Islet of Langerhans (tissue), 1 donor: ENCODE results near the gene CBX1.
"Not testable (repeated sequence)": the region's sequence is repeated elsewhere in the genome, so short reads cannot be mapped to it uniquely, and the experiment has no call there.

Source experiments
- FAIRE-seq: peaks from one replicate; lab custom pipeline; 2011; peaks lifted over from hg19 to GRCh38; lab: Jason Lieb, UNC

The CBX1 gene

DNA sequence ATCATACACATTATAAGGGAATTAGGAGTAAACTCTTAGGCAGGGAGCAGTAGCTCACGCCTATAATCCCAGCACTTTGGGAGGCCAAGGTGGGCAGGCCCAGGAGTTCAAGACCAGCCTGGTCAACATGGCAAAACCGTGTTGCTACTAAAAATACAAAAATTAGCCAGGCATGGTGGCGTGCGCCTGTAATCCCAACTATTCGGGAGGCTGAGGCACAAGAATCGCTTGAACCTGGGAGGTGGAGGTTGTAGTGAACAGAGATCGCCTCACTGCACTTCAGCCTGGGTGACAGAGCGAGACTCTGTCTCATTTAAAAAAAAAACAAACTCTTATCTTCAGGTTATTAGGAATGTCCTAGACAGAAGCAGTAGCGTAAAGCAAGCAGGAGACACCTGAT, 28.5 kb downstream of the CBX1 start:
- FAIRE-seq = not testable (repeated sequence)

DNA sequence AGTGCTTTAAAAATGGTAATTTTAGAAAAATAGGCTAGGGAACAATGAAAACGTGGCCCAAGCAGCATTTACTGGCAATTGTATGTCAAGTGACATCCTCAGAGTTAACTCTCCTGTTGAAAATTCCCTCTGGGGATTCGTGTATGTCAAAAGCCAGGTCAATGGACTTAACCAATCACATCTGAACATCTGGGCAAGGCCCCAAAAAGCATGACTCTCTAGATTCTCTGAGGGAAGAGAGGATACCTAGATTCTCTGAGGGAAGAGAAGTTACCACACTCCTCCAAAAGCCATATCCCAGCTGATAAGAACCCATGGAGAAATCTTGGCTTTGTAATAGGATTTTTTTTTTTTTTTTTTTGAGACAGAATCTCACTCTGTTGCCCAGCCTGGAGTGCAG, 29.6 kb downstream of the CBX1 start:
- FAIRE-seq = no peak

DNA sequence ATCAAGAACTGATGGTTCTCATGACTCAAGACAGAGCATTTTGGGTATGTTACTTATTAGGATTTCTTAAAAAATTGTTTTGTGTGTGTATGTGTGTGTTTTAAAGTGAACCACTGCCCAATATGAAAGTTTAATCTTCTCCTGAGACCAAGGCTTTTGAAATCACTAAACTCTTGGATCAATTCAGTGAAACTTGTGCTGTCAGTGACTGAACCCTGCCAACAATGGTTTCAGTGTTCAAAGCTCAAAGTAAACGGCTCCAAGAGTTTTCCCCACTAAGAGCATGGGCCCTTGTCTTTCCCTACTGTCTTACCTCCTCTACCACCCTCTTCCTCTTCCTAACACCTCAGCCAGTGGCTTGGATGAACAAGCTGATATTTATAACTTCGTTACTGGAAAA, 31.1 kb downstream of the CBX1 start:
- no peak for FAIRE-seq

DNA sequence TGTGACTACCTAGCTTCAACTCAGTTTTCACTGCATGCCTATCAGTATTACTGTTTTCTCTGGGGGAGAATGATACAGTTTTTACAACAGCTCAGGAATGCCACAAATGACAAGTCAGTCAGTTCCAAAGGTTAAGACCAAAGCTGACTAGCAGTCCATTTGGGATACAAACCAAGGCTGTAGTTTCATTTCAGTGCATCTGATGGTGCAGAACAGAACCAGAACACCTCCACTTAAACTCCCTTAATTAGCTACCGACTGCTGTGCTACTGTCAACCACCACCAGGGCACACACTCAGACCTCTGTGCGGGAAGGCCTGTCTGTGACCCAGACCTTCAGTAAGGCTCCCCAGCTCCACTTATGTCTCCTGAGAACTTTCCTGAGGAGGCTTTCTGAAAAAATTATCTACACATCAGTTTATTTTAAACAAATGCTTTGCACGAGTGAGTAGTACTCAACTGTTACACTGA, 32.8 kb downstream of the CBX1 start:
- FAIRE-seq = no peak

DNA sequence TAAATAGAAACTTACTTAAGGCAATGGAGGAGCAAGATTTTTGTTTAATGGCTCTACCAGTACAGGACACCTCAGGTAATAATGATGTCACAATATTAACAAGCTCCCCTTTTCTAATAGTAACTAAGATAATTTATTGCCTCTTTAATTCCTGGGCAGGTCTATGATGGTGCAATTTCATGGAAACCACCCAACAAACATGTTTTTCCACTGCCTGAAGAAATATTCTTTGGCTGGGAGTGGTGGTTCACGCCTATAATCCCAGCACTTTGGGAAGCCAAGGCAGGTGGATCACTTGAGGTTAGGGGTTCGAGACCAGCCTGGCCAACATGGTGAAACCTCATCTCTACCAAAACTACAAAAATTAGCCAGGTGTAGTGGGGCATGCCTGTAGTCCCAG, 33.5 kb downstream of the CBX1 start:
- FAIRE-seq = not testable (repeated sequence)

DNA sequence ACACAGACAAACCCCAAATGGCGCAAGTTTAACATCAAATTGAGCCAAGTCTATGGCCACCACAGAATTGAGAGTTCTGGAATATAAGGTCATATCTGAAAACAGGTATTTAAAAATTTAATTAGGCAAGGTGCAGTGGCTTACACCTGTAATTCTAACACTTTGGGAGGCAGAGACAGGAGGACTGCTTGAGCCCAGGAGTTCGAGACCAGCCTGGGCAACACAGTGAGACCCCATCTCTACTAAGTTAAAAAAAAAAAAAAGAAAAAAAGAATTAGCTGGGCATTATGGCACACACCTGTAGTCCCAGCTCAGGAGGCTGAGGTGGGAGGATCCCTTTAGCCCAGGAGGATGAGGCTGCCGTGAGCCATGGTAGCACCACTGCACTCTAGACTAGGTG, 34.0 kb downstream of the CBX1 start:
- no peak for FAIRE-seq

DNA sequence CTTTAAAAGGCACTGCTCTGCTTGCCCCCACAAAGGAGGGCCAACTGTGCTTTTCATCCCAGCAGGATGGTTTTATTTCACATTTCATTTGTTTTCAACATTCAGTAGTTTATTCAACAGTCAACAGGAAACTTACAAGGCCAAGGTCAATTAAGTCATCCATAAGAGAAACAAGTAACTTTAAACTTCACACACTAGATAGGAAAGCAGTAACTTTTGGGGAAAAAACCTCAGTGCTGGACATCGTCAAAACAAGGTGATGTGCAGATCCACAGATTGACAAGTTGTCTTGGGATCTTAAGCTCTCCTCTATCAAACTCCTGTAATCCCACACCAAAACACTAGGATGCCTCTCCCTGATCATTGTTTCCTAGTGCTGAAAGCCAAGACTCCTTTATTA, 34.6 kb downstream of the CBX1 start:
- no peak for FAIRE-seq

DNA sequence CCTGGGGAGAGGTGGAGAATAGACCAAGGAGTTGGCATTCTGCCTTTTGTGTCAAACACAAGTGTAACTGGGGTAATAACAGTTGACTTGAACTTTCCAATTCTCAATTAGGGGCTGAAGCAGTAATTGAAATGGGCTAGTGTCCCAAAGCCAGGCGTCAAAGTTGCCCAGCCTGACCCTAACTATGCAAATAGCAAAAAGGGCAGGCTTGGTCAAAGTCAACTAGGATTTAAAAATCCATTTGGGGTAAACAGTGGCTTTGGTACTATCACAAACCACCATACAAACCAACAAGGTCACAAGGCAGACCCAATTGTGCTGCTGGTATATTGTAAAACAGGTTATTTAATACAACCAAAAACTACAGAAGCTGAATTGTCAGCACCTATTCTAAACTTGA, 35.1 kb downstream of the CBX1 start:
- FAIRE-seq = no peak

DNA sequence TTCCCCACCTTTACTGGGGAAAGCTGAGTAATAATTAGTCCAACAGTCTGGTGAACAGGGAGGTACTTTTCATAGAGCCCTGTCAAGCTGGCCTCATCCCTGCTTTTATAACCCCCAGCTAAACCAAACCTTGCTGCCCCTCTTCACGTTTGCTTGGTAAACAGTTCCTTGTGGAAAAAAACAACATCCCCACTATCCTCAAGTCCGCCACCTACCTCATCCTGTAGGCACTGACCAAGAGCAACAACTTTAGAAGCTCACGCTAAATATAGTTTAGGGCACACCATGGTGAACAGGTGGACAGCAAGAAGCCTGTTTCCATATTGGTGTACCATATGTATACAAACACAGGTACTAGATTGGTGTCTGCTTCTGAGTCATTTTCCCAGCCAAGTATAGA, 36.6 kb downstream of the CBX1 start:
- FAIRE-seq = no peak

DNA sequence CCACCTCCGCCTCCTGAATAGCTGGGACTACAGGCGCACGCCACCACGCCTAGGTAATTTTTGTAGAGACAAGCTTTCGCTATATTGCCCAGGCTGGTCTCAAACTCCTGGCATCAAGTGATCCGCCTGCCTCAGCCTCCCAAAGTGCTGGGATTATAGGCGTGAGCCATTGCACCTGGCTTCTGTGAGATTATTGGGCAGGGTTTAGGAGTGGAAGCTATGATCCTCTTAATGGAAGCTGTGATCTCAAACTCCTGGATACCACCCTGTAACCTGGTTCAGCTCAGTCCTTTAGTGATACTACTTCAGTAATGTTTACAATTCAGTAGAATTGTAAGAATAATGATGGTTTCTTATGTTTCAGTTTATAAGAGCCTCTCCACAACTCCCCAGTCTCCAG, 39.0 kb downstream of the CBX1 start:
- no peak for FAIRE-seq

DNA sequence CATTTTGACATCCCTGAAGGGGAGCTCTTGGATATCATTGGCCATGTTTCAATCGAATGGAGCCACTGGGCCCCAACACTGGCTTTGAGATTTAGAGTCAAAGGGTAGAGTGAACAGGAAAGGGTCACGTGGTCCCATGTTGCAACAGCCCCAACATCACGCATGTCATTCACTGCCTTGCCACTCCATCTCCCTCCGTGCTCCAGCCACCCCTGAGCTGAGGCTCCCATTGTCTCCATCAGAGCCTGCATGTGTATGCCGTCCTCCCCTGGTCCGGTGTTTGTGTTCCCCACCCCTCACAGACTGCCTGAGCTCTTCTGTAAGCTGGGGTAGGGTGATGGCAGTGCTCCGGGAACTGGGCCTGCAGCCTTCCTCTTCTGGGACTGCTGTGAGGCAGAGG, 41.0 kb downstream of the CBX1 start:
- no peak for FAIRE-seq

DNA sequence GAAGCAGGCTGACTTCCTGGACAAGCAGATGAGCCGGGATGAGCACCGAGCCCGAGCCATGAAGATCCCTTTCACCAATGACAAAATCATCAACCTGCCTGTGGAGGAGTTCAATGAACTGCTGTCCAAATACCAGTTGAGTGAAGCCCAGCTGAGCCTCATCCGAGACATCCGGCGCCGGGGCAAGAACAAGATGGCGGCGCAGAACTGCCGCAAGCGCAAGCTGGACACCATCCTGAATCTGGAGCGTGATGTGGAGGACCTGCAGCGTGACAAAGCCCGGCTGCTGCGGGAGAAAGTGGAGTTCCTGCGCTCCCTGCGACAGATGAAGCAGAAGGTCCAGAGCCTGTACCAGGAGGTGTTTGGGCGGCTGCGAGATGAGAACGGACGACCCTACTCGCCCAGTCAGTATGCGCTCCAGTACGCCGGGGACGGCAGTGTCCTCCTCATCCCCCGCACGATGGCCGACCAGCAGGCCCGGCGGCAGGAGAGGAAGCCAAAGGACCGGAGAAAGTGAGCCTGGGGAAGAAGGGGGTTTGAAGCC, 42.1 kb downstream of the CBX1 start:
- no peak for FAIRE-seq

DNA sequence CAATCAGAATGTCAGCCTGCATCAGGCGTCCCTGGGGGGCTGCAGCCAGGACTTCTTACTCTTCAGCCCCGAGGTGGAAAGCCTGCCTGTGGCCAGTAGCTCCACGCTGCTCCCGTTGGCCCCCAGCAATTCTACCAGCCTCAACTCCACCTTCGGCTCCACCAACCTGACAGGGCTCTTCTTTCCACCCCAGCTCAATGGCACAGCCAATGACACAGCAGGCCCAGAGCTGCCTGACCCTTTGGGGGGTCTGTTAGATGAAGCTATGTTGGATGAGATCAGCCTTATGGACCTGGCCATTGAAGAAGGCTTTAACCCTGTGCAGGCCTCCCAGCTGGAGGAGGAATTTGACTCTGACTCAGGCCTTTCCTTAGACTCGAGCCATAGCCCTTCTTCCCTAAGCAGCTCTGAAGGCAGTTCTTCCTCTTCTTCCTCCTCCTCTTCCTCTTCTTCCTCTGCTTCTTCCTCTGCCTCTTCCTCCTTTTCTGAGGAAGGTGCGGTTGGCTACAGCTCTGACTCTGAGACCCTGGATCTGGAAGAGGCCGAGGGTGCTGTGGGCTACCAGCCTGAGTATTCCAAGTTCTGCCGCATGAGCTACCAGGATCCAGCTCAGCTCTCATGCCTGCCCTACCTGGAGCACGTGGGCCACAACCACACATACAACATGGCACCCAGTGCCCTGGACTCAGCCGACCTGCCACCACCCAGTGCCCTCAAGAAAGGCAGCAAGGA, 42.7 kb downstream of the CBX1 start:
- no peak for FAIRE-seq

DNA sequence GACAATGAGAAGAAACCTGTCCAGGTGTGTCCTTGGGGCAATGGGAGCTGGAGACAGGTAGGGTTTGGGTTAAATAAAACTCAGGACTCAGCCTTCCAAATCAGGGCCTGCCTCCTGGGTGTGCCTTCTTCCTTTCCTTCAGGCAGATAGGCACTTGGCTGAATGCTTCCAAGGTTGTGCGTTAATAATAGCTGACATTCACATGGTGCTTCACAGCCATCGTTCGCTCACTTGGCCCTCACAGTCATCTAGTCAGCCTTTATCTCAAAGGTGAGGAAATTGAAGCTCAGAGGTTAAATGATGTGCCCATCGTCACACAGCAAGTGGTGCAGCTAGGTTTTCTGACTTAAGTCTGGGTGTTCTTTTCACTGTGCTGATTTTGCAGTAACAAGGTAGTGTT, 43.7 kb downstream of the CBX1 start:
- no peak for FAIRE-seq

DNA sequence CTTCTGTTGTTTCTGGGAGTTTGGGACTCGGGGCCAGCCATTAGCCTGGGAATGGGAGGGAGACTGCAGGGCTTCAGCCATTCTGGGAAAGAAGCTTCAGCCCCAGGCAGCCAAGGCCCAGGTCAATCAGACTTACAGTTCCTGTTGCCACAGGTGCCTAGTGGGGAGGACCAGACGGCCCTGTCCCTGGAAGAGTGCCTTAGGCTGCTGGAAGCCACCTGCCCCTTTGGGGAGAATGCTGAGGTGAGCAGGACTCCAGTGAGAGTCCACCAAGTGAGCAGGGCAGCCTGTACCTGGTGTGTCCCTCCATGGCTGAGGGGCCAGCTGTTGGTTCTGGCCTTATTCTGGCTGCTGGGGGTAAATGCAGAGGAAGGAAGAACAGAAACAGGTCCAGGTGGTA, 44.4 kb downstream of the CBX1 start:
- FAIRE-seq = no peak

DNA sequence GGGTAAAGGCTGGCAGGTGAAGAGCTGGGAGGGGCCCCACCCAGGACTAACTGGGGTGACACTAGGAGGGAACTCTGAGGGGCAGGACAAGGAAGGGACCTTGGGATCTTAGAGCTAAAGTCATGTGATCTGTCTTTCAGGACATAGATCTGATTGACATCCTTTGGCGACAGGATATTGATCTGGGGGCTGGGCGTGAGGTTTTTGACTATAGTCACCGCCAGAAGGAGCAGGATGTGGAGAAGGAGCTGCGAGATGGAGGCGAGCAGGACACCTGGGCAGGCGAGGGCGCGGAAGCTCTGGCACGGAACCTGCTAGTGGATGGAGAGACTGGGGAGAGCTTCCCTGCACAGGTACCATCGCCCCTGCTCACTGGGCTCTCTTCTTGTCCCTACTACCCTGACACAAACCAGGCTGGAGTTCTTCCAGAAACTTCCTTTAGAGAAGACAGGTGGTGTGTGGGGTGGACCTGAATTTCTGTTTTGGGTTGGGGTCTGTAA, 45.0 kb downstream of the CBX1 start:
- no peak for FAIRE-seq

DNA sequence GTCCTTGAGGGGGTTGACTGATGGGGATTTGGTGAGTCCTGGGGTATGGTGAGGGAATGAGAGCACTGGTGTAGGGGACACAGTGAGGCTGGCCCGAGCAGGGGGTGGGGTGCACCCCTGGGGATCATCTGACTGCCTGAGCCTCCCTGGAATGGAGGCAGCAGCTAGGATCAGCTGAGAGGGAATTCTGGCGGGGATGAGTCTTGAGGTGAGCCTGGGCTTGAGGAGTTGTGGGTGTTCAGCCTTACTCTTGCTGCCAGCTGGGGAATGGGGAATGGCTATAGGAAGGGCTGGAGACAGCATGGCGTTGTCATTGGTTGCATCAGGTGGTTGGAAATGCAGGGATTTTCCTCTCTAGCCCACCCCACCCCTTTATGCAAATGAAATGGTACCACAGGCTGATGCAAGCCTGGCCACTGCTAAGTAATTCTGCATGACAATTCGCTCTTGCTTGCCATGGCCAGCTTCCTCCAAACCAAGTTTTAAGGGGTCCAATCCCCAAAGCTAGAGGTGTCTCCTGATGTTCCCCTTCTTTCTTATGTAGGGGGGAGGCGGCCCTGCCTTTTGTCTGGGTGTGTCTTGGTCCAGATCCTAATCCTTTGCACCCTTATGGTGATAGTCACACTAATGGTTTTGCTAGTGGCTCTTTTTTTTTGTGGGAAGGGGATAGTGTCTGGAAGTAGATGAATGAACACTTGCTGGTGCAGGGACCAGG, 45.6 kb downstream of the CBX1 start:
- no peak for FAIRE-seq

DNA sequence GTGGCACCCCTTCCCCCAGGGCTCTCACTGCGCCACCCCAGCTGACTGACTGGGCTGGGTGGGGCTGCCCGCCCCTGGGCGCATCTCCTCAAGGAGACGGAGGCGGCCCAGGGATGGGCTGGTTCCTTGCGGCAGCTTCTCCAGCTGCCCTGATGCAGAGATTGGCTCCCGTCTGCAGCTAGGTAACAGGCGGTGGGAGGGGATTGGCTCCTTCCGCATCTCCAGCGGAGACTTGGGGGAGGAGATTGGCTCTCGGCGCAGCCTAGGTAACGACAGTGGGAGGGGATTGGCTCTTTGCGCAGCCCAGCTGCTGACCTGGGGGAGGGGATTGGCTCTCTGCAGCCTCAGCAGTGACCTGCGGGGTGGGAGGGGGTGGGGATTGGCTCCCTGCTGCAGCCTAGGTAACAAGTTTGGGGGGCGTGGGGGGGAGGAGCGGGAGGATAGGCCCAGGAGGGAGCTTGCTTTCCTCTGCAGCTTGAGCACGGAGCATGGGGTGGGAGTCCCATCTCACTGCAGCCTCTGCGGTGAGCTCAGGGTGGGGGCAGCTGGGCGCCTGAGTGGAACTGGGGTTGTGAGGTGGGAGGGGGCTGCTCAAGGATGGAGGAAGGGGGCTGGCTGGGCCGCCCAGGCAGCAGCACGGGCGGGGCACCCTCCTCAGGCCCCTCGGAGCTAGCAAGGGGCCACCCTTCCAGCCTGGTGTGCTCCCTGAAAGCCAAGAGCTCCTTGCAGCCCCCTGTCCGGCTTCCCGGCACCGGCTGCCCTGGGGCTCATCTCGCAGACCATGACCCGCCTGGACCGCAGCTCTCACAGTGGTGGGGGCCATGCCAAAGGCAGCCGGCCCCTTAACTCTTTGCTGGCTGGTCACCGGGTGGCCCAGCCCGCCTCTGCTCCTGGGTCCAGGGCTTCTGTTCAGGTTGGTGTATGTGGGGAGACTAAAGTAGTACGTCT, 46.8 kb downstream of the CBX1 start:
- FAIRE-seq = no peak

DNA sequence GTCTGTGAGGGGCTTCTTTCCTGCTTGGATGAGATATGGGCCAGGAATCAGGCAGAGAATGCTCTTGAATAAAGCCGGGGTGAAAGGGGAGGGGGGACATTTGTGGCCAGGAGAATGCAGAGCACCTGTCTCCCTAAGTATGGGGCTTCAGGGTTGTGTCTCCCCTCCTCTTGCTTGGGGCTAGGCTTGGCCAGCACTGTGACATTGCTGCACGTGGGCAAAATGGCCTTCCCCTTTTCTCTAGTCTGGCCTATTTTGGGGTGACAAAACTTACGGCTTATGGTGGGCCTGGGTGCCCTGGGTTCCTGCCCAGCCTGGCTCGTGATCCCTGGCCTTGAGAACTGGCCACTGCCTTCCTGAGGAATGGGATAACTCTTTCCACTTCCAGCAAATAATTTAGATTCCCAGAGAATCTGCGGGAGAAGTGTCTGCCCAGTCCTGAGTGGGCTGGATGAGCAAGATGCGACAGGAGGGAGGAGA, 47.5 kb downstream of the CBX1 start:
- FAIRE-seq = no peak

DNA sequence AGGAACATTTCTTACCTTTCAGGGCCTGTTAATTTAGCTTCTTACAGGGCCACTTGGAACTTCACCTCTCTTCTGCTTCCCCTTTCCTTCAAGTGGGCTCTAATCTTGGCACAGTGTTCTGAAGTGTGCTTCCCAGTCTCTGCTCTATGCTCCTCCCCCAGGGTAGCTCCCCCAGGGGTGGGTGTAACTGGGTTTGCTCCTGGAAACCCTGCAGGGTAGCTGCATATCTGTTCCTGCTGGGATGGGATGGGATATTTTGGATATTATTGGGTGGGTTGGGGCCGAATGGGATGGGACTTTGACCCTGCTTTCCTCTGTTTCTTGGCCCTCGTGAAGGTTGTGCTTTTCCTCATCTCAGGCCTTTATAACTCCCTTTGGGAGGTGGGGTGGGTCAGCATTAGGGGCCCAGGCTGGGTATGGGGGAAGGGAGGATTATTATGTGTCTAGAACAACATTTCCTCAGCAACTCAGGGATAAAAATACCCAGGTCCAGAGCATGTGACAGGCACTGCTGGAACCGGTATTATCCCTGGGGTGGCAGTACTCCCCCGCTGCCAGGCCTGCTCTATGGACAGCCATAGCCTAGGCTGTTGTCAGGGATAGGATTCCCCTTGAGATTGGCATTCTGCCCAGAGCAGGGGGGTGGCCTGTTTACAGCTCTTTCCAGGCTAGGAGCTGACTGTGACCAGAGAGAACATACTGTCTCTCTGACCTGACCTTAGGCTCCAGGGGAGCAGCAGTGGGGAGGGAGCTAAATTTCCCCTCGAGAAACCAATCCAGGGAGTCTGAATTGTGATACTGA, 48.1 kb downstream of the CBX1 start:
- FAIRE-seq = no peak

DNA sequence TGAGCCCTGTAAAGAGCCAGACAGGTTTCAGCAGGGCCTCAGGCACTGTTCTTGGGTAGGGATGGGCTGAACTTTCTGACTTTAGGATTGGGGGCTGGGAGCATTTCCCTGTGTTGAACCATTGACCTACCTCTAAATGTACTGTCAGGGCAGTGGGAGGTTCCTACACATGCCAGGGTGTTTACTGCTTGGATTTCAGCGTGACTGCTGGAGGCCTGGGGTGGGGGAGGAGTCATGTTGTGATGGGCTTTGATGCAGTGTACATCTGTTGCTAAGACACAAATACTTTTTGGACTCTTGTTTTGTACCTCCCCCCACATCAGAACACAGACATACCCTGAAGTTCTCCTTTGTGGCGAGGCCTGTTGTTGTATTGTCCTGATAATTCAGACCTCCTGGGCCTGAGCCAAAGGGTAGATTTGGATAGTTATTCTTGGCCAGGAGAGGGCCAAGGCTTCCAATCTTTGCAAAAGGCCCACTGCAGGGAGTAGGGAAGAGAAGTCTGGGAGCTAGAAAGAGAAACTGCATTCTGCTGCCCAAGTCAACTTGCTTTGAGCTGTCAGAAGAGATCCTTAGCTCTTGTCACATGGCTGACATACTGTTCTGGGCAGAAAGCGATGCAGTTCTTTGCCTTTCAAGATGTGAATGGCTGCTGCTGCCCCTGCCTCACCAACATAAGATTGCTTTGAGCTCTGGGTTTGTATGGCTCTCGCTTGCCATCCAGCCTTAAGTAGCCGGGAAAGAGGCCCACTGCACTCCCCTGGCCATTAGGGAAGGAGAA, 49.4 kb downstream of the CBX1 start:
- no peak for FAIRE-seq
